H1 (cell line): Measurements from ENCODE around the gene GPR34. TPM values are rescaled to one million over a fixed set of nuclear protein-coding genes. Genes with fewer than 3 reads are reported as not detected.

ENCODE experiments used
- CTCF ChIA-PET: fragments of 300-600 bp; sonication (Branson Sonifier 250); formaldehyde crosslinking; loops from one replicate; lab custom pipeline; 2021; ENCODE audit not compliant: partially characterized antibody; lab: Charles Lee
- POLR2A ChIA-PET: fragments of 300-600 bp; sonication (Branson Sonifier 250); formaldehyde crosslinking; loops from one replicate; lab custom pipeline; 2021; ENCODE audit warnings: inconsistent platforms; ENCODE audit not compliant: partially characterized antibody; lab: Charles Lee
- DNase-seq, 2 experiments: peaks; one replicate each; pipeline versions ENCODE4 v3.0.0 to v3.0.0-alpha.2; 2010 to 2022; ENCODE audit warnings: low spot score in 2 of 2, low read depth in 1 of 2, mixed read lengths in 1 of 2
- FAIRE-seq: peaks from 2 replicates; lab custom pipeline; 2011; peaks lifted over from hg19 to GRCh38; lab: Jason Lieb, UNC
- H2AFZ ChIP-seq: 2 replicates; pipeline ENCODE4 v1.8.1; 2012; ENCODE audit warnings: low read length, inconsistent platforms
- H2AK5ac ChIP-seq: 2 replicates; pipeline ENCODE4 v1.6.1; 2013; ENCODE audit warnings: low read depth, low read length
- H2BK120ac ChIP-seq: replicated peaks from 2 replicates; pipeline ENCODE3; 2013; ENCODE audit warnings: low read depth, low read length, inconsistent platforms
- H2BK12ac ChIP-seq: 2 replicates; pipeline ENCODE4 v1.6.1; 2013; ENCODE audit warnings: low read depth, low read length
- H2BK15ac ChIP-seq: 2 replicates; pipeline ENCODE4 v1.6.1; 2013; ENCODE audit warnings: low read length
- H2BK20ac ChIP-seq: 2 replicates; pipeline ENCODE4 v1.6.1; 2013; ENCODE audit warnings: low read length
- H2BK5ac ChIP-seq: 2 replicates; pipeline ENCODE4 v1.6.1; 2013; ENCODE audit warnings: low read depth, low read length
- H3K14ac ChIP-seq: 2 replicates; pipeline ENCODE4 v1.6.1; 2013; ENCODE audit warnings: inconsistent platforms; ENCODE audit not compliant: insufficient read length
- H3K18ac ChIP-seq: 2 replicates; pipeline ENCODE4 v1.6.1; 2013; ENCODE audit warnings: low read length; ENCODE audit errors: extremely low read depth
- H3K23ac ChIP-seq: 2 replicates; pipeline ENCODE4 v1.6.1; 2013; ENCODE audit warnings: inconsistent platforms; ENCODE audit not compliant: insufficient read length
- H3K23me2 ChIP-seq: 2 replicates; pipeline ENCODE4 v1.6.1; 2013; ENCODE audit warnings: low read depth, low read length
- H3K27ac ChIP-seq: 2 replicates; pipeline ENCODE4 v1.6.1; 2011; ENCODE audit warnings: low read depth, low read length, inconsistent platforms
- H3K27me3 ChIP-seq, 4 experiments: replicated peaks in 1 of 4; 1 replicate in 1 of 4; 2 replicates in 3 of 4; pipeline versions ENCODE4 v1.6.1 to v1.8.1; 2011 to 2013; ENCODE audit warnings: low read length in 3 of 4, mild to moderate bottlenecking in 3 of 4, inconsistent platforms in 2 of 4, mixed read lengths in 2 of 4, moderate library complexity in 1 of 4; ENCODE audit not compliant: control insufficient read depth in 3 of 4, insufficient read depth in 3 of 4; ENCODE audit errors: extremely low read depth in 1 of 4
- H3K36me3 ChIP-seq, 4 experiments: 2 replicates each; pipeline versions ENCODE4 v1.6.1 to v1.8.1; 2011 to 2013; ENCODE audit warnings: mild to moderate bottlenecking in 4 of 4, low read length in 3 of 4, moderate library complexity in 2 of 4, control low read depth in 1 of 4, inconsistent platforms in 1 of 4; ENCODE audit not compliant: insufficient read depth in 4 of 4, control insufficient read depth in 2 of 4
- H3K4ac ChIP-seq: replicated peaks from 2 replicates; pipeline ENCODE3; 2013; ENCODE audit warnings: low read length, low read depth, mixed read lengths, inconsistent platforms; ENCODE audit not compliant: insufficient read length
- H3K4me1 ChIP-seq, 4 experiments: replicated peaks in 1 of 4; 1 replicate in 1 of 4; 2 replicates in 3 of 4; pipeline versions ENCODE4 v1.6.1 to v1.8.1; 2011 to 2013; ENCODE audit warnings: low read length in 3 of 4, inconsistent platforms in 2 of 4, mixed read lengths in 1 of 4; ENCODE audit not compliant: insufficient read depth in 4 of 4, control insufficient read depth in 3 of 4
- H3K4me2 ChIP-seq, 2 experiments: 2 replicates each; pipeline versions ENCODE4 v1.6.1 to v1.8.1; 2011 to 2013; ENCODE audit warnings: low read depth in 2 of 2, low read length in 2 of 2, control low read depth in 1 of 2, inconsistent platforms in 1 of 2, mild to moderate bottlenecking in 1 of 2; ENCODE audit not compliant: insufficient read depth in 1 of 2
- H3K4me3 ChIP-seq, 4 experiments: fragments of 200-600, 300-600 bp in 1 of 4; sonication (generic), shearing (Covaris generic), sonication (Bioruptor Twin) in 1 of 4; 2 replicates each; pipeline versions ENCODE4 v1.5.1 to v1.8.1; 2011 to 2016; ENCODE audit warnings: low read length in 4 of 4, low read depth in 3 of 4, control low read depth in 2 of 4, inconsistent platforms in 2 of 4, mild to moderate bottlenecking in 2 of 4, mixed read lengths in 1 of 4, moderate library complexity in 1 of 4; ENCODE audit not compliant: insufficient read depth in 2 of 4; ENCODE audit errors: extremely low read depth in 1 of 4
- H3K56ac ChIP-seq: replicated peaks from 2 replicates; pipeline ENCODE3; 2013; ENCODE audit warnings: low read depth, mild to moderate bottlenecking, mixed read lengths, low read length, inconsistent platforms; ENCODE audit not compliant: insufficient read length
- H3K79me1 ChIP-seq: 2 replicates; pipeline ENCODE4 v1.6.1; 2013; ENCODE audit warnings: low read depth, low read length, control low read depth
- H3K79me2 ChIP-seq, 2 experiments: 2 replicates each; pipeline versions ENCODE4 v1.6.1 to v1.8.1; 2012 to 2013; ENCODE audit warnings: low read length in 2 of 2, mild to moderate bottlenecking in 2 of 2, inconsistent platforms in 1 of 2; ENCODE audit not compliant: insufficient read depth in 2 of 2, control insufficient read depth in 1 of 2
- H3K9ac ChIP-seq, 4 experiments: replicated peaks in 1 of 4; 1 replicate in 1 of 4; 2 replicates in 3 of 4; pipeline versions ENCODE4 v1.6.1 to v1.8.1; 2011 to 2013; ENCODE audit warnings: low read depth in 3 of 4, low read length in 3 of 4, control low read depth in 2 of 4, mild to moderate bottlenecking in 2 of 4, moderate library complexity in 2 of 4, inconsistent platforms in 1 of 4; ENCODE audit errors: extremely low read depth in 1 of 4
- H3K9me3 ChIP-seq, 2 experiments: 2 replicates each; pipeline versions ENCODE4 v1.6.1 to v1.8.1; 2012 to 2013; ENCODE audit warnings: mild to moderate bottlenecking in 2 of 2, moderate library complexity in 2 of 2, control low read depth in 1 of 2, inconsistent platforms in 1 of 2, low read depth in 1 of 2, low read length in 1 of 2, mixed read lengths in 1 of 2; ENCODE audit not compliant: insufficient read depth in 2 of 2
- H4K20me1 ChIP-seq, 2 experiments: replicated peaks in 1 of 2; 2 replicates each; pipeline versions ENCODE3 to v1.8.1; 2011 to 2013; ENCODE audit warnings: inconsistent platforms in 2 of 2, low read length in 2 of 2, mild to moderate bottlenecking in 1 of 2; ENCODE audit not compliant: insufficient read depth in 2 of 2, control insufficient read depth in 1 of 2
- H4K5ac ChIP-seq: 2 replicates; pipeline ENCODE4 v1.6.1; 2013; ENCODE audit warnings: low read length, low read depth, mixed read lengths, inconsistent platforms; ENCODE audit not compliant: insufficient read length
- H4K8ac ChIP-seq: 2 replicates; pipeline ENCODE4 v1.8.0; 2013; ENCODE audit warnings: mild to moderate bottlenecking, moderate library complexity, low read length, inconsistent platforms; ENCODE audit not compliant: insufficient read depth; ENCODE audit errors: extremely low read depth
- H4K91ac ChIP-seq: replicated peaks from 2 replicates; pipeline ENCODE3; 2013; ENCODE audit warnings: low read length, mixed read lengths, inconsistent platforms; ENCODE audit not compliant: insufficient read length
- BACH1 ChIP-seq: IDR thresholded peaks from 2 replicates; pipeline ENCODE4 v1.6.1; 2012; ENCODE audit warnings: low read length, improper control_type of control experiment
- BRCA1 ChIP-seq: IDR thresholded peaks from 2 replicates; pipeline ENCODE4 v1.6.1; 2012; ENCODE audit warnings: low read depth, low read length, improper control_type of control experiment
- CBX8 ChIP-seq: fragments of 300-800, 300-1000 bp; sonication (generic); IDR thresholded peaks from 2 replicates; pipeline ENCODE4 v1.7.1; 2016; ENCODE audit warnings: low read depth, low read length, borderline replicate concordance
- CEBPB ChIP-seq: IDR thresholded peaks from 2 replicates; pipeline ENCODE4 v1.6.1; 2012; ENCODE audit warnings: low read depth, low read length
- CREB1 ChIP-seq: IDR thresholded peaks from 2 replicates; pipeline ENCODE4 v1.6.1; 2012; ENCODE audit warnings: inconsistent platforms
- CTBP2 ChIP-seq: IDR thresholded peaks from 2 replicates; pipeline ENCODE4 v1.7.0; 2011; ENCODE audit warnings: borderline replicate concordance, mild to moderate bottlenecking, moderate library complexity, mixed read lengths, low read length; ENCODE audit not compliant: insufficient read depth, insufficient read length
- E2F6 ChIP-seq: IDR thresholded peaks from 2 replicates; pipeline ENCODE4 v1.6.1; 2012; ENCODE audit warnings: inconsistent platforms
- EZH2 ChIP-seq: fragments of 200-600 bp; sonication (generic); IDR thresholded peaks from 2 replicates; pipeline ENCODE4 v1.7.1; 2012; ENCODE audit warnings: low read depth, mild to moderate bottlenecking, moderate library complexity, low read length, inconsistent platforms; ENCODE audit not compliant: severe bottlenecking
- HDAC6 ChIP-seq: IDR thresholded peaks from one replicate; pipeline ENCODE4 v1.7.1; 2012; ENCODE audit warnings: low read depth, mild to moderate bottlenecking, inconsistent platforms, low read length, moderate library complexity
- NRF1 ChIP-seq: IDR thresholded peaks from 2 replicates; pipeline ENCODE4 v1.6.1; 2011; ENCODE audit warnings: mild to moderate bottlenecking, low read depth, low read length, improper control_type of control experiment
- POLR2A ChIP-seq, 2 experiments: IDR thresholded peaks; 1 replicate in 1 of 2; 2 replicates in 1 of 2; pipeline ENCODE4 v1.6.1; 2011; ENCODE audit warnings: low read depth in 2 of 2, low read length in 2 of 2, mild to moderate bottlenecking in 2 of 2; ENCODE audit errors: control extremely low read depth in 1 of 2
- SAP30 ChIP-seq: fragments of 300-600 bp; sonication (generic); IDR thresholded peaks from 2 replicates; pipeline ENCODE4 v1.7.1; 2012; ENCODE audit warnings: low read length, moderate library complexity, mild to moderate bottlenecking, inconsistent platforms; ENCODE audit not compliant: insufficient read depth, insufficient replicate concordance
- SIX5 ChIP-seq: IDR thresholded peaks from 2 replicates; pipeline ENCODE4 v1.6.1; 2011; ENCODE audit warnings: mild to moderate bottlenecking, low read depth, low read length
- TEAD4 ChIP-seq: IDR thresholded peaks from 2 replicates; pipeline ENCODE4 v1.6.1; 2012; ENCODE audit warnings: low read depth, low read length, inconsistent platforms, mixed read lengths
- WGBS, 2 experiments: shearing (Covaris generic) in 1 of 2; methylation state at CpG; one replicate each; pipeline versions ENCODE4 v1.1.6 to v1.1.7; 2013 to 2015; ENCODE audit warnings: low lambda C conversion rate in 2 of 2, mixed read lengths in 2 of 2, inconsistent platforms in 1 of 2, low coverage in 1 of 2, missing lambda C conversion rate in 1 of 2; ENCODE audit not compliant: insufficient replicate concordance in 2 of 2, insufficient coverage in 1 of 2, insufficient read length in 1 of 2; ENCODE audit errors: extremely low coverage in 1 of 2, missing lambda C conversion rate in 1 of 2; 5-methylcytosine and 5-hydroxymethylcytosine counted together
- polyA plus RNA-seq, 7 experiments: library from polyadenylated mRNA; depleted of rRNA in 3 of 7; stranded (reverse) in 5 of 7; unstranded in 2 of 7; fragments of >200 nt in 5 of 7; fragments of 200-250 nt in 2 of 7; gene quantifications; 1 replicate in 5 of 7; 2 replicates in 1 of 7; 4 replicates in 1 of 7; pipeline versions ENCODE4 v1.2.1 to v1.2.3, GENCODE V29; 2011 to 2013; ENCODE audit warnings: missing spikeins in 2 of 7, mixed read lengths in 2 of 7
- total RNA-seq: library from RNA; stranded (reverse); fragmentation: NEBNext Ultra II Directional; extraction: Animal tissue kit (Norgen Biotek cat#: 25700); gene quantifications from 2 replicates; pipeline ENCODE4 v1.2.1, GENCODE V29; 2021

Gene GPR34
- total and polyA plus RNA-seq, 2 of the 8 experiments (the other 6 are each of a cell fraction or from before 2014, with no cell fraction given), result not detected

GRCh38 chrX:41728125-41728524, 39.4 kb downstream of the GPR34 start:
- Histone ChIP-seq H3K23ac (no peak overlapping the region), H4K5ac (no peak overlapping the region), H2AFZ (no peak overlapping the region), H3K36me3 (no peaks in the 10 kb centered on the region), H3K27me3 (no peaks in the 10 kb centered on the region), H3K18ac (no peak overlapping the region), H2BK120ac (no peak overlapping the region), H3K27ac (no peak overlapping the region), H3K79me2 (no peaks in the 10 kb centered on the region), H3K79me1 (no peaks in the 10 kb centered on the region), H3K9me3 (no peaks in the 10 kb centered on the region), H4K91ac (no peak overlapping the region)
- POLR2A ChIA-PET, result no interaction called here
- 96% methylated on average over 3 of the region's 3 CpGs; no CpG with 5 or more reads in 1 of the 2 experiments for WGBS, 2 experiments
- TF ChIP-seq CEBPB, result no peak
- no peak for TF ChIP-seq NRF1
- no peak for TF ChIP-seq SIX5
- no peak for TF ChIP-seq POLR2A (IDR thresholded peaks at IDR 0.05; ENCODE audit: control extremely low read depth in 1 of 2, low read depth in 2 of 2, low read length in 2 of 2)
- no peak for TF ChIP-seq TEAD4
- no peak for TF ChIP-seq CTBP2
- TF ChIP-seq CREB1, result no peak
- no peak for TF ChIP-seq BRCA1
- TF ChIP-seq HDAC6, result no peak
- TF ChIP-seq E2F6, result no peak
- TF ChIP-seq BACH1, result no peak
- no peak for TF ChIP-seq CBX8
- no peak for TF ChIP-seq SAP30
- no peak for TF ChIP-seq EZH2
- TF ChIP-seq, all 59 proteins: peak for 0
- Histone ChIP-seq H3K4me2 (no peak overlapping the region), H2BK12ac (no peak overlapping the region), H4K20me1 (no peaks in the 10 kb centered on the region), H3K4me3 (no peak overlapping the region), H3K9ac (no peak overlapping the region), H3K4me1 (no peaks in the 10 kb centered on the region; a peak in 1 of 7 replicates), H3K56ac (no peak overlapping the region), H2BK20ac (no peak overlapping the region), H4K8ac (no peak overlapping the region), H2BK15ac (no peak overlapping the region), H3K23me2 (no peaks in the 10 kb centered on the region), H2BK5ac (no peak overlapping the region), H3K4ac (no peak overlapping the region), H2AK5ac (no peak overlapping the region), H3K14ac (no peak overlapping the region)
- no peak for FAIRE-seq
- DNase-seq, result no peak
- CTCF ChIA-PET, result interaction anchor here (0.9 kb wide), 1 partner anchor 17 kb away, joined by 3 read pairs; no protein-coding TSS in a partner anchor
